ENCODE data around the gene VPS13C. TPM values are rescaled to one million over a fixed set of nuclear protein-coding genes. Genes with fewer than 3 reads are reported as not detected.

VPS13C gene
- total and polyA plus RNA-seq, 5 donors from 2014 or later = 11.2 to 150 (median 14.3) TPM

DNA sequence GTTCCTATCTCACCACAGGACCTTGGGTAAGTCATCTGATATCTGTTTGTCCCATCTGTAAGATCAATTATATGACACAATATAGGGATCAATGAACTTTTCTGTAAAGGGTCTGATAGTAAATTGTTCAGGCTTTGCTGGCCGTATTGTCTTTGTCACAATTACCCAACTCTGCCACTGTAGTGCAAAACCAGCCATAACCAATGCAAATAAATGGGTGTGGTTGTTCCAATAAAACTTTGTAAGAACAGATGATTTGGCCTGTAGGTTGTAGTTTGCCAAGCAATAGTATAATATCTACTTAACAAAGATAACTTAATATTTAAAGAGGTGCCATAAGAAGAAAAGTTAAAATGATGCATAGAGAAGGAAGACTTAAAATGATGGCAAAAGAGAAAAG, 210.8 kb downstream of the VPS13C start:
- H3K27me3 ChIP-seq (ENCODE audit: control insufficient read depth, insufficient read depth, low read length) = no peaks in the 10 kb centered on the region
- no peak overlapping the region for H3K4me3 Mint-ChIP-seq
- ATAC-seq (ENCODE audit: low read depth in 2 of 2) (no peak), DNase-seq (no peak)
- no peak overlapping the region for H3K27ac ChIP-seq (ENCODE audit: insufficient read depth, low read length, poor library complexity, severe bottlenecking)
- H3K9me3 Mint-ChIP-seq = no peaks in the 10 kb centered on the region
- H3K4me1 Mint-ChIP-seq = peaks cover 0 to 4% (median 2%) of the 10 kb centered on the region in 4 donors
- no peak overlapping the region for H3K4me3 ChIP-seq (ENCODE audit: low read depth, low read length)
- H3K4me1 ChIP-seq (ENCODE audit: control insufficient read depth, insufficient read depth, low read length, poor library complexity, severe bottlenecking) = no peaks in the 10 kb centered on the region
- no peaks in the 10 kb centered on the region for H3K9me3 ChIP-seq (ENCODE audit: control insufficient read depth in 2 of 2, low read length in 2 of 2)
- peak overlapping the region in 1 of 3 donors; percentile 63 for H3K27ac Mint-ChIP-seq
- H3K27me3 Mint-ChIP-seq = peaks cover 8% of the 10 kb centered on the region
- peaks cover 26% of the 10 kb centered on the region for H3K36me3 ChIP-seq (ENCODE audit: control insufficient read depth, insufficient read depth, low read length)
- peaks cover 8% of the 10 kb centered on the region for H3K36me3 Mint-ChIP-seq

DNA sequence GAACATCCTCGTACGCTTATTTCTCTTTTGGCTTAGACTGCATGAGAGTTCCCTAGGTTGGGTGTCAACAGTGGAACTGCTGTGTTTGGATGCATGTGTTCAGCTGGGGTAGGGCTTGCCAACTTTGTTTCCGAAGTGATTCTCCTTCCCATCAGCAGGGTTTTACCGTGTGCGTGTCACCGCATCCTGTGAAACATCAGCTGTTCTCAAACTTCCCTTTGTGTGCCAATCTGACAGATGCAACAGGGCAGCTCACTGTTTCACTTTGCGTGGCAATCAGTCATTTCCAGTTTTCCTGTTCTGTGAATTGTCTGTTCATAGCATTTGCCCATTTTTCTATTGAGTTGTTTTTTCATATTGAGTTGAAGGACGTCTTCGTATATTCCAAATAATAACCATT, 218.8 kb downstream of the VPS13C start:
- Mint-ChIP-seq H3K27me3 (peaks cover 38% of the 10 kb centered on the region), H3K27ac (peak overlapping the region in 1 of 3 donors; percentile 64), H3K4me3 (no peak overlapping the region), H3K4me1 (no peaks in the 10 kb centered on the region), H3K36me3 (no peaks in the 10 kb centered on the region), H3K9me3 (peaks cover 0 to 2% (median 0%) of the 10 kb centered on the region in 7 donors)
- Histone ChIP-seq H3K4me1 (ENCODE audit: control insufficient read depth, insufficient read depth, low read length, poor library complexity, severe bottlenecking) (no peaks in the 10 kb centered on the region), H3K27me3 (ENCODE audit: control insufficient read depth, insufficient read depth, low read length) (peaks cover 18% of the 10 kb centered on the region), H3K36me3 (ENCODE audit: control insufficient read depth, insufficient read depth, low read length) (no peaks in the 10 kb centered on the region), H3K27ac (ENCODE audit: insufficient read depth, low read length, poor library complexity, severe bottlenecking) (no peak overlapping the region), H3K9me3 (ENCODE audit: control insufficient read depth in 2 of 2, low read length in 2 of 2) (no peaks in the 10 kb centered on the region), H3K4me3 (ENCODE audit: low read depth, low read length) (no peak overlapping the region)
- ATAC-seq (ENCODE audit: low read depth in 2 of 2) (no peak), DNase-seq (no peak)

GRCh38 chr15:61840090-61840489, 220.2 kb downstream of the VPS13C start:
- Histone ChIP-seq H3K27me3 (ENCODE audit: control insufficient read depth, insufficient read depth, low read length) (peaks cover 18% of the 10 kb centered on the region), H3K4me1 (ENCODE audit: control insufficient read depth, insufficient read depth, low read length, poor library complexity, severe bottlenecking) (peaks cover 4% of the 10 kb centered on the region), H3K9me3 (ENCODE audit: control insufficient read depth in 2 of 2, low read length in 2 of 2) (no peaks in the 10 kb centered on the region), H3K27ac (ENCODE audit: insufficient read depth, low read length, poor library complexity, severe bottlenecking) (no peak overlapping the region), H3K4me3 (ENCODE audit: low read depth, low read length) (no peak overlapping the region), H3K36me3 (ENCODE audit: control insufficient read depth, insufficient read depth, low read length) (no peaks in the 10 kb centered on the region)
- H3K4me3 Mint-ChIP-seq = peak overlapping the region in 1 of 4 donors; percentile 18
- H3K27me3 Mint-ChIP-seq = peaks cover 34% of the 10 kb centered on the region
- H3K4me1 Mint-ChIP-seq = peaks cover 0 to 6% (median 0%) of the 10 kb centered on the region in 4 donors
- DNase-seq = no peak
- peaks cover 0 to 2% (median 0%) of the 10 kb centered on the region in 7 donors for H3K9me3 Mint-ChIP-seq
- H3K36me3 Mint-ChIP-seq = no peaks in the 10 kb centered on the region
- no peak for ATAC-seq (ENCODE audit: low read depth in 2 of 2)
- no peak overlapping the region for H3K27ac Mint-ChIP-seq

GRCh38 chr15:61839546-61839945, 220.7 kb downstream of the VPS13C start:
- no peak overlapping the region for H3K27ac ChIP-seq (ENCODE audit: insufficient read depth, low read length, poor library complexity, severe bottlenecking)
- Mint-ChIP-seq H3K27ac (no peak overlapping the region), H3K4me3 (no peak overlapping the region), H3K27me3 (peaks cover 31% of the 10 kb centered on the region), H3K9me3 (peaks cover 0 to 2% (median 0%) of the 10 kb centered on the region in 7 donors), H3K36me3 (no peaks in the 10 kb centered on the region), H3K4me1 (peaks cover 0 to 6% (median 0%) of the 10 kb centered on the region in 4 donors)
- H3K4me3 ChIP-seq (ENCODE audit: low read depth, low read length) = no peak overlapping the region
- peaks cover 4% of the 10 kb centered on the region for H3K4me1 ChIP-seq (ENCODE audit: control insufficient read depth, insufficient read depth, low read length, poor library complexity, severe bottlenecking)
- DNase-seq = no peak
- no peak for ATAC-seq (ENCODE audit: low read depth in 2 of 2)
- H3K36me3 ChIP-seq (ENCODE audit: control insufficient read depth, insufficient read depth, low read length) = no peaks in the 10 kb centered on the region
- H3K27me3 ChIP-seq (ENCODE audit: control insufficient read depth, insufficient read depth, low read length) = peaks cover 18% of the 10 kb centered on the region
- no peaks in the 10 kb centered on the region for H3K9me3 ChIP-seq (ENCODE audit: control insufficient read depth in 2 of 2, low read length in 2 of 2)

DNA sequence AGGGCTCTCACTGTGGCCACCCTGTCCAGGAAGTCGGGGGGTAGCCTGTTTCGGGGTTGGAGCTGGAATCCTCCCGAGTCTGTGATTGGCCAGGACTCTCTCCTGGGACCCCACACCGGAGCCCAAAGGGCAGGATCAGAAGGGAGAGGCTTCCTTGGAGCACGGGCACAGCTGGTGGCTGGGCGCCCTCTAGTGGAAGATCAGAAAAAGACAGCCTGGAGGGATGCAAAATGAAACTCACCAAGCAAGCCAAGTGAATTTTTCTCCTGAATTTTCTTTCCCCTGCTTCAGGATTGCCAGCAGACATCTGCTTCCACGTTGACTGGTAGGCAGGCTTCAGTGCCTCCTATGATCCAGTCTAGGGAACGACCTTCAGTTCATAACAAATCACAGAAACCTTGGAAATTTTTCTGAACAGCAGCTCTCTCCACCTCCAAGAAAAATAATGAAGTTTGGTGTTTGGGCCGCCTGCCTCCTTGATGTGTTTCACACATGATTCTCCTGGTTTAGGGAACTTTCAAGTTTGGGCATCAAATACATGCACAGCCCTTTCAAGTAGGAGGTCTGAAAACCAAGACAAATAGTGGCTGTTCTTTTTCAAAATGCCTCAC, 224.6 kb downstream of the VPS13C start:
- no peak overlapping the region for H3K4me3 ChIP-seq (ENCODE audit: low read depth, low read length)
- Mint-ChIP-seq H3K27me3 (peaks cover 35% of the 10 kb centered on the region), H3K9me3 (no peaks in the 10 kb centered on the region), H3K4me3 (no peak overlapping the region), H3K4me1 (peaks cover 0 to 12% (median 3%) of the 10 kb centered on the region in 4 donors), H3K36me3 (no peaks in the 10 kb centered on the region), H3K27ac (no peak overlapping the region)
- H3K36me3 ChIP-seq (ENCODE audit: control insufficient read depth, insufficient read depth, low read length) = no peaks in the 10 kb centered on the region
- DNase-seq = peak; percentile 37 to 58 (median 41)
- ATAC-seq (ENCODE audit: low read depth in 2 of 2) = peak in 1 of 2 donors; percentile 40
- H3K4me1 ChIP-seq (ENCODE audit: control insufficient read depth, insufficient read depth, low read length, poor library complexity, severe bottlenecking) = peaks cover 9% of the 10 kb centered on the region
- H3K27ac ChIP-seq (ENCODE audit: insufficient read depth, low read length, poor library complexity, severe bottlenecking) = no peak overlapping the region
- no peaks in the 10 kb centered on the region for H3K9me3 ChIP-seq (ENCODE audit: control insufficient read depth in 2 of 2, low read length in 2 of 2)
- H3K27me3 ChIP-seq (ENCODE audit: control insufficient read depth, insufficient read depth, low read length) = peaks cover 10% of the 10 kb centered on the region

DNA sequence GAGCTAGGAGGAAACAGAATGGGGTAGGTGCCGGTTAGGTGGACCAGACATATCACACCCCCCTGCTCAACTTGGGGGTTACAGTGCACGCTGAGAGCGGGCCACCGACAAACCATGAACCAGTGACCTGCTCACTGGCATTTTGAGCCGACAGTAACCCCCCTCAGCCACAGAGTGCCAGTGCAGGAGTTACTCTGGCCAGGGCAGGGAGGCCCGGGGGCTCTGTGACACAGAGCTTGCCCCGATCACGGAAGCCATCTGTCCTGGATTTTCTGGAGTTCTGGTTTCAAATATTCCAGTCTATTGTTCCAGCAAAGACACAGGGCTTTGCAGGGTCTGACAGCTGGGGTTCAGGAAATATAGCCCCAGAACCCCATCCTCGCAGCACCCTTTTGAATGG, 225.2 kb downstream of the VPS13C start:
- no peaks in the 10 kb centered on the region for H3K9me3 ChIP-seq (ENCODE audit: control insufficient read depth in 2 of 2, low read length in 2 of 2)
- no peaks in the 10 kb centered on the region for H3K36me3 ChIP-seq (ENCODE audit: control insufficient read depth, insufficient read depth, low read length)
- no peaks in the 10 kb centered on the region for H3K9me3 Mint-ChIP-seq
- no peak overlapping the region for H3K4me3 ChIP-seq (ENCODE audit: low read depth, low read length)
- H3K27ac Mint-ChIP-seq = no peak overlapping the region
- H3K36me3 Mint-ChIP-seq = no peaks in the 10 kb centered on the region
- peaks cover 0 to 12% (median 3%) of the 10 kb centered on the region in 4 donors for H3K4me1 Mint-ChIP-seq
- H3K27ac ChIP-seq (ENCODE audit: insufficient read depth, low read length, poor library complexity, severe bottlenecking) = no peak overlapping the region
- H3K27me3 Mint-ChIP-seq = peaks cover 35% of the 10 kb centered on the region
- DNase-seq = no peak
- no peak overlapping the region for H3K4me3 Mint-ChIP-seq
- no peak for ATAC-seq (ENCODE audit: low read depth in 2 of 2)
- peaks cover 10% of the 10 kb centered on the region for H3K27me3 ChIP-seq (ENCODE audit: control insufficient read depth, insufficient read depth, low read length)
- peaks cover 9% of the 10 kb centered on the region for H3K4me1 ChIP-seq (ENCODE audit: control insufficient read depth, insufficient read depth, low read length, poor library complexity, severe bottlenecking)

DNA sequence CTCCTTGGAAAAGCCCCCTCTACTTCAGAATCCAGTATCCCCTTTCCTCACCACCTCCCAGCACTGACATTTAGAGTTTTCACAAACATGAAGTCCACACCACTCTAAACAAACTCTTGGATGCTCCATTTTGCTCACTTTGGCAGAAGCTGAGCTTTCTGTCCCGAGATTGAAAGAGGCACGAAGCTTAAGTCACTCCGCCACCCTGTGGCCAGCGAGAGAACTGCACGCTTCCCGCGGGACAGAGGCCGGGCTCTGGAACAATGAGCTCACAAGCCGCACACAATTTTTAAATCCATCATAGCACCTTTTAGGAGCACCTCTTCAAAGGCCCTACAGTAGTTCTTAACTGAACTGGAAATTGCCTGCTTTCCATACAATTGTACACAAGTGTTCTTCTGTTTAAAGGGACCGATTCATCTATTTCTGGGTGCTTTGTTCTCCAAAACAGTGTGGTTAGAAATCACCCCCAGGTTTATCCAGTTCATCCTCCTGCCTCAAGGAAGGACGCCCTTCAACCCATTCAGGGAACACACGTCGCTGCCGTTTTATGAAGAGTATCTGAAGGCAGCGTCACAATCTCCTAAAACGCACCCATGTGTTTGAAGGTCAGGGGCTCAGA, 226.1 kb downstream of the VPS13C start:
- Mint-ChIP-seq H3K27me3 (peaks cover 28% of the 10 kb centered on the region), H3K9me3 (no peaks in the 10 kb centered on the region), H3K36me3 (no peaks in the 10 kb centered on the region), H3K4me3 (no peak overlapping the region), H3K4me1 (peaks cover 0 to 12% (median 3%) of the 10 kb centered on the region in 4 donors), H3K27ac (peak overlapping the region in 1 of 3 donors; percentile 44)
- peaks cover 10% of the 10 kb centered on the region for H3K27me3 ChIP-seq (ENCODE audit: control insufficient read depth, insufficient read depth, low read length)
- no peaks in the 10 kb centered on the region for H3K9me3 ChIP-seq (ENCODE audit: control insufficient read depth in 2 of 2, low read length in 2 of 2)
- no peak overlapping the region for H3K4me3 ChIP-seq (ENCODE audit: low read depth, low read length)
- H3K36me3 ChIP-seq (ENCODE audit: control insufficient read depth, insufficient read depth, low read length) = no peaks in the 10 kb centered on the region
- H3K4me1 ChIP-seq (ENCODE audit: control insufficient read depth, insufficient read depth, low read length, poor library complexity, severe bottlenecking) = peaks cover 9% of the 10 kb centered on the region
- peak; percentile 73 to 74 for ATAC-seq (ENCODE audit: low read depth in 2 of 2)
- no peak overlapping the region for H3K27ac ChIP-seq (ENCODE audit: insufficient read depth, low read length, poor library complexity, severe bottlenecking)
- DNase-seq = peak; percentile 39 to 71 (median 63)

DNA sequence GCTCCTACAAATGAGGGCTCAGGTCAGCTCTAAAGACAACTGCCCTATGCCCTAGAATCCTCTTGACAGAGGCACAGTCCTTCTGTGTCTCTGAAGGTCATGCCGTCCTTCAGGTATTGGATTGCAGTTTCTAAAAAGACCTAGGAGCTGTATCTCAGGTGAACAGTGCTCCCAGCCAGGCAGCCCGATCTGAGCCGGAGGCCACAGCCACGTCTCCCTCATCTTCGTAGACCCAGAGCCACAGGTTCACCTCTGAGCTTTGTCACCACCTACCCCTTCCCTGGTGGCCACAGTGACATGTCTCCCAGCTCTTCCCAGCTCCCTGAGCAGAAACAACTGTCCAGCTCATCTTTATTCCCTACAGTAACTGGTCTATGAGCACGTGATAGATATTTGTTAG, 228.0 kb downstream of the VPS13C start:
- no peak for DNase-seq
- no peak overlapping the region for H3K27ac Mint-ChIP-seq

More for the DNA sequence above, 228.0 kb downstream of the VPS13C start:
- ATAC-seq (ENCODE audit: low read depth in 2 of 2) = no peak
- H3K9me3 Mint-ChIP-seq = no peaks in the 10 kb centered on the region
- no peaks in the 10 kb centered on the region for H3K9me3 ChIP-seq (ENCODE audit: control insufficient read depth in 2 of 2, low read length in 2 of 2)
- no peaks in the 10 kb centered on the region for H3K36me3 ChIP-seq (ENCODE audit: control insufficient read depth, insufficient read depth, low read length)
- H3K27me3 ChIP-seq (ENCODE audit: control insufficient read depth, insufficient read depth, low read length) = peaks cover 3% of the 10 kb centered on the region
- H3K4me1 ChIP-seq (ENCODE audit: control insufficient read depth, insufficient read depth, low read length, poor library complexity, severe bottlenecking) = peaks cover 9% of the 10 kb centered on the region
- peaks cover 0 to 12% (median 3%) of the 10 kb centered on the region in 4 donors for H3K4me1 Mint-ChIP-seq
- H3K4me3 ChIP-seq (ENCODE audit: low read depth, low read length) = no peak overlapping the region
- no peak overlapping the region for H3K4me3 Mint-ChIP-seq
- H3K27ac ChIP-seq (ENCODE audit: insufficient read depth, low read length, poor library complexity, severe bottlenecking) = no peak overlapping the region
- peaks cover 24% of the 10 kb centered on the region for H3K27me3 Mint-ChIP-seq
- no peaks in the 10 kb centered on the region for H3K36me3 Mint-ChIP-seq

Measured in CD4-positive, CD25-positive, alpha-beta regulatory T cell (primary cell).